Measurements from ENCODE around the gene TMPRSS3.
"Not testable (repeated sequence)": the region's sequence is repeated elsewhere in the genome, so short reads cannot be mapped to it uniquely, and the experiment has no call there.

Gene TMPRSS3

DNA sequence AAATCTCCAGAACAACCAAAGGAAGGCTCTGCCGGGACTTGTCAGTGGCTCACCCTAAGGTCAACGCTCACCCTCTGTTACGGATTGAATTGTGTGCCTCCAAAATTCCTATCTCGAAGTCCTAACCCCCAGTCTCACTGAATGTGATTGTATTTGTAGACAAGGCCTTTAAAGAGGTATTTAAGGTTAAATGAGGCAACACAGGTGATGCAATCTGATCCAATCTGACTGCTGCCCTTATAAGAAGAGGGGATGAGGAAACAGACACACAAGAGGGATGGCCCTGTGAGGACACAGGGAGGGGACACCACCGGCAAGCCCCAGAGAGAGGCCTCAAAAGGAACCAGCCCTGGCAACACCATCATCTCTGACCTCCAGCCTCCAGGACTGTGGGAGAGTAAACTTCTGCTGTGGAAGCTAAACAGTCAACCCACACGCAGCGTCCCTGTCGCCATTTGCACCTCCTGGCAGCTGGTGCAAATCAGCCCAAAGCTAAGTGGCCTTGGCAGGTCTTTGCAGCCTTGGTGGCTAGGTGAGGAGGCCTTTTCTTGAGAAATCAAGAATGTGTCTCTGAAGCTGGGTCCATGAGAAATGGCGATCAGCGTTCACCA is 32.1 kb upstream of the TMPRSS3 start:
- DNase-seq: no peak

DNA sequence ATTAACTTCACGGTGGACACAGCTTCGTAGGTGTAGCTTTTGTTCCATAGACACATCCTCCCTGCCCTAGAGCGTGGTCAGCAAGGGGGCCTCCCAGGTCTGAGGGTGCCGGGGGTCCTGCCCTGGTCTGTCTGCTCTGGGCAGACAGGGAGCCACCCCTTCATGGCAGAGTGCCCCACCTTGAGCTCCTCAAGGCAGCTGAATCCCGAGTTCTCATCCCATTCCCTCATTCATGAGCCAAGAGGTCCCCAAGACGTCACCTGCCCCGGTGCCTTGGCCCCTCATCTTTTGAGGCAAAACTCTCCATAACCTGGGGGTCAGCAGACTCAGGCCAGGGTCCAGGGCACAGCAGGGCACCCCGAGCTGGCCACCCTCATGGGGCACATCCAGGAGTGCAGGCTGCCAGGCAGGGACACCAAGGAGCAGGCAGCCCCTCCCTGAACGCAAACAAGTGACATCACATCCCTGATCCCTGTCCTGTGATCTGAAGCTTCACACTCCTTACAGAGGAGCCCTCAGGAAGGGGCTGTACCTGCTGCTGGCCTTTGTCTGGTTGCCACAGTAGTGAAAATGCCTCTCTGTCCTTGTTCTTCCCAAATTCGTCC is 31.1 kb upstream of the TMPRSS3 start:
- no peak for DNase-seq

- no peak for DNase-seq
These were observed 30.6 kb upstream of the TMPRSS3 start for GRCh38 chr21:42426424-42426823.

DNA sequence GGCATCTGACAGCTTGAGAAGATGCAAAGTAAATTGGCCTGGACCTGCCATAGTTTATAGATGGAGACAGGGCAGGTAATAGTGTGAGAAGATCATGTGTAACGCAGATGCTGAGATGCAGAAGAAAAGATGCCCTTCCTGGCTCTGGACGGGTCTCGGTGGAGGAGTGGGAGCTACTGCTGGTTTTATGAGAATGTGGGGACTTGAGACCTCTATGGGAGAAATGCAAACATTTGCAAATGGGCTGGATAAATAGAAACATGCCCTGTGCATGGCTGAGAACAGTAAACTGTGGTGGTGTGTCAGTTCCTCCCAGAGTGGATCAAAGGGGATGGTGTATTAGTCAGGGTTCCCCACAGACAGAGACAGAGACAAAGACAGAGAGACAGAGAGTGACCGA is 29.7 kb upstream of the TMPRSS3 start:
- DNase-seq: peak; percentile 63

GRCh38 chr21:42424914-42425541 is 29.2 kb upstream of the TMPRSS3 start:
- peak; percentile 89 for DNase-seq

DNA sequence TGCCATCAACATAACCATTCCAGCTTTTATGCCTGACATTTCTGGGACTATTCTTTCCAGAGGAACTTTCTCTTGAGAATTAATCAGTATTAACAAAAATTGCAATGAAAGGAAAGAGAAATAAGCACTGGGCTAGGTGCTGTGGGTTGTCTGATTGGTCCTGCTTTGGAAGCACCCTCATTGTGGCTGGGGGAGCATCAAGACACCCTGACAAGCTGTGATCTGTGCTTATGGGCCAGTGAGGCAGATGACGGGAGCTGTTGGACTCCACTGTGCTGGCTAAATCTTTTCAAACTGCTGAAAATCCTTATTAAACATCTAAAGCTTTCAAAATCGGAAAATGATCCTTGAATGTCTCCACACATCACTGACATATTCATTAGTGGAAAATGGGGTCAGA is 27.8 kb upstream of the TMPRSS3 start:
- DNase-seq: no peak

DNA sequence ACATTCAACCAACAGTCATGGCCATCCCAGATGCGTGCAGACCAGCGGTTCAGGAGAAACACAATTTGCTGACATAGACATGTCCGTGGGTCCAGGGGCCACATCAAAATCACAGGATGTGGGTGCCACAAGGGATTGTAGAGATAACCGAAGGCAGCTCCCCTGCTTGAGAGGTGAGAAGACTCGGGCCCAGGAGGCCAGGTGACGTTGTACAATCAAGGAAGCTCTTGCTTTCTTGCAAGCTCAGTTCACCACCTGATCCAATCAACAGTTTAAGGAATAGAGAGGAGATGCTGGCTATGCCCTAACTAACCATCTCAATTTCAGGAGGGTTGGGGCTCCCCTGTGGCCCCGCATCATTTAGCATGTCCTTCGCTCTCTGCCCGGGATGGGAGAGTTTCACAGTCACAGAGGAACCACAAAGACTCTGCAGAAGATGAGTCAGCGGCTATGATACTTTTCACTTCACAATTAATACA is 27.4 kb upstream of the TMPRSS3 start:
- DNase-seq: peak; percentile 75

DNA sequence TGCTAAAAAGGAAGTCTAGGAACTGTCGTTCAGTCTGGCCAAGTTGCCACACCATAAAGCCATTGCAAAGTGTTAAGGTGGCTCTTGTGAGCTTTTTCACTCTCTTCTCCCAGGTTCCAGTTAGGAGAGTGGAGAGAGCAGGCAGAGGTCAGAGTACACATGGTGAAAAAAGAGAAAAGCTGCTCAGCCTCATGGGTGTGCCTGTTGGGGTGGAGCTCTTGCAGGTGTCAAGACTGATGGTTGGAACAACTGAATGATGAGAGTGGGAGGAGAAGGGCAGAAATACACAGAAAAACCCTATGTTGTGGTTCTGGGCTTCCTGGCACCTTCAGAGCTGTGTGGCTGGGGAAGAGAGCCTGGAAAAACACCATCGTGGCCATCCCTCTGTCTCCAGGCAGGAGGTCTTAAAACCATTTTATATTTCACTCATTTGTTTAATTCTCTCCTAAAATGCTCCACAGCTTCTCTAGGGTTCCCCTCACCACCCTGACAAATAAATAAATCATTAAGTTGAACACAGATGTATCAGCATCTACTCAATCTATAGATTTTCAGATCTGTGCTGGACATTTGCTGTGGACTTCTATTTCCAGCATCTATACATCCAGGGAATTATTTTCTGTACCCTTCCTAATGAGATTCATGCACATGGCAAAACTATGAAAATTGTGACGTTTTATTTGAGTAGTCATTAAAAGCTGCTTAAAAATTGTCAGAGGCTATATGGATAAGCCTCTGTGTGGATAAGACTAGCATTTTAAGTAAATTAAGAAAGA is 25.4 kb upstream of the TMPRSS3 start:
- peak; percentile 65 for DNase-seq

GRCh38 chr21:42419845-42420244 is 24.0 kb upstream of the TMPRSS3 start:
- DNase-seq: no peak

DNA sequence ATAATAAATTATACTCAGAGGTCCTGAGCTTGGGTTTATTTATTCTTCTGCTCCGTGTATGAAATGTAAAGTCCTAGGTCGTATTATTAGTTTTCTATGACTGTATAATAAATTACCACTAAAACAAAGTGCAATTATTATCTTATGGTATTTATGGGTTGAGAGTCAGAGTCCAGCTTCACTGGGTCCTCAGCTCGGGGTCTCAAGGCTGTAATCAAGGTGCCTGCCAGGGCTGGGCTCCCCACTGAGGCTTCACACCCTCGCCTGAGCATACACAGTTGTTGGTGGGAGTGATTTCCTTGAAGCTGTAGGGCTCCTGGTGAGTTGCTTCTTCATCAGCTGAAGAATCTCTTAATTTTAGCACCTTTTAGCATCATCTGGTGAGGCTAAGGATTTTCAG is 23.0 kb upstream of the TMPRSS3 start:
- DNase-seq: no peak

- peak; percentile 80 for DNase-seq
These were observed 21.7 kb upstream of the TMPRSS3 start for GRCh38 chr21:42417533-42417932.

- DNase-seq: peak; percentile 97
These were observed 19.3 kb upstream of the TMPRSS3 start for GRCh38 chr21:42414928-42415769.

DNA sequence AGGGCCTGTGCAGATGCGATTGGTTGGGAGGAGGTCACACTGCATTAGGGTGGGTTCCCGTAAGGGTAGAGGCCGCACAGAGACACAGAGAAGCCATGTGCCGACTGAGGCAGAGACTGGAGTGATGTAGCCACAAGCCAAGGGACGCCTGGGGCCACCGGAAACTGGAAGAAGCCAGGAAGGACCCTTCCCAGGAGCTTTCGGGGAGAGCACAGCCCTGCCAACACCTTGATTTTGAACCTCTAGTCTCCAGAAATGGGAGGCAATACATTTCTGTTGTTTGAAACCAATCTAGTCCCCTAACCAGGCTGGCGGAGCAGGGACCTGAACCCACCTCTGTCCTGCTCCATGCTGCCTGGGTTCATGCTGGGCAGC is 18.7 kb upstream of the TMPRSS3 start:
- DNase-seq: no peak

- DNase-seq: no peak
These were observed 18.2 kb upstream of the TMPRSS3 start for GRCh38 chr21:42414066-42414465.

DNA sequence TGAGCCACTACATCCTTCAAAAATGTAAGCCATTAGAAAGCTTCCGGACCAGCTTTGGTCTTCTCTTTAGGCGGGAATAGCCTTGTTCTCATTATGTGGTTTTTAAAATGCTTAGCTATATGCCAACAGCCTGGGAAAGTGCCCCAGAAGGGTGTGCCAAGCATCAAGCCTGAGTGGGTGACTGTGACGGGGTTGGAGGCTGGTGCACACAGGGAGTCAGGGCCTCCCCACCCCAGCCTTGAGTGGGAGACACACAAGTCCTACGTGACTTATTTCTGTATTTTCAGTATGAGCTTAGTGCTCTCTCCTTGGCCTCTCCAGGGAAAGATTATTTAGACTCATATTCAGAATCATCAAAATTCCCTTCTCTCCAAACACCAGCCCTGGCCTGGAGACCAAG is 17.6 kb upstream of the TMPRSS3 start:
- DNase-seq: peak; percentile 57

DNA sequence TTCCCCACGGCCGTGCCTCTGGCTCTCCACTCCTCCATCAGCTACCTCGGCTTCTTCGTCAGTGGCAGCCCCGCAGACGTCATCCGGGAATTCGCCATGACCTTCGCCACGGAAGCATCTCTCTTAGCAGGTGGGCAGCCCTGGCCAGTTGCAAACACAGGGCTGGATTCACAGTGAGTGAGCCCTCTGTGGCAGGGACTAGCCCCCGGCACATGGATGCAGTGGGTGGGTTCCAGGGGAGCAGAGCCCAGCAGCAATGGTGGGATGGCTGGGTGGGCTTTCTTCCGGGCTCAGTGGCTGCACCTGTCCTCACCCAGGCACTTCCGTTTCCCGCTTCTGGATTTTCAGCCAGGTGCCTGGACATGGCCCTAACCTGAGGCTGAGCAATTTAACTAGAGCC is 17.2 kb upstream of the TMPRSS3 start:
- DNase-seq: no peak

- no peak for DNase-seq
These were observed 16.7 kb upstream of the TMPRSS3 start for GRCh38 chr21:42412636-42412933.

GRCh38 chr21:42411891-42412635 is 16.2 kb upstream of the TMPRSS3 start:
- no peak for DNase-seq

- DNase-seq: no peak
These were observed 15.5 kb upstream of the TMPRSS3 start for GRCh38 chr21:42411197-42411869.

- DNase-seq: no peak
These were observed 13.5 kb upstream of the TMPRSS3 start for GRCh38 chr21:42409366-42409765.

- DNase-seq: not testable (repeated sequence)
These were observed 12.9 kb upstream of the TMPRSS3 start for GRCh38 chr21:42408718-42409117.

GRCh38 chr21:42407476-42407875 is 11.6 kb upstream of the TMPRSS3 start:
- DNase-seq: no peak
